Measurements from ENCODE around the gene NEUROD6.

Gene NEUROD6

GRCh38 chr7:31316876-31317275 lies 23.6 kb downstream of the NEUROD6 start:
- Histone ChIP-seq H3K4me1 (ENCODE audit: control insufficient read depth in 1 of 2, insufficient read depth in 1 of 2, low read depth in 1 of 2, low read length in 1 of 2) (no peaks in the 10 kb centered on the region), H3K9me3 (no peaks in the 10 kb centered on the region), H3K36me3 (no peaks in the 10 kb centered on the region), H3K27me3 (no peaks in the 10 kb centered on the region), H3K4me3 (ENCODE audit: low read depth in 1 of 2, low read length in 1 of 2) (no peak overlapping the region), H3K27ac (no peak overlapping the region)
- no peak for TF ChIP-seq CTCF (IDR thresholded peaks at IDR 0.05)

DNA sequence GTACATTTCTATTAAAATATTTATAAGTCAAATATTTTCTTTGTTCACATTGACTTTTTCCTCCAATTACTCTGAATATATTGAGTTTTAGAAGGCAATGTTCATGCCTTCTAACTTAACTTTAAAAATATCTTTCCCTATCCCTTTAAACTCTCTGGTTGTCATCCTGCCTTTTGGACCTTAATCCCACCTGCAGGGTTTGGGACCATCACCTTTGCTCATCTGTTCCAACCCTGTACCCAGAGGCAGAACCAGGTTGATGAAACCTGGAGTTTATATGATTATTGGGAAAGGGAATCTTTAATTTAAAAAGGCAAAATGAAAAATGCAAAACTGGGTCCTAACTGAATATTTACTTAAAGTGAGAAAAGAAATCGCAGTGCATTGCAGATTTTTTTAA lies 24.8 kb downstream of the NEUROD6 start:
- Histone ChIP-seq H3K4me3 (ENCODE audit: low read depth in 1 of 2, low read length in 1 of 2) (no peak overlapping the region), H3K9me3 (no peaks in the 10 kb centered on the region), H3K36me3 (no peaks in the 10 kb centered on the region), H3K27ac (no peak overlapping the region), H3K4me1 (ENCODE audit: control insufficient read depth in 1 of 2, insufficient read depth in 1 of 2, low read depth in 1 of 2, low read length in 1 of 2) (no peaks in the 10 kb centered on the region), H3K27me3 (no peaks in the 10 kb centered on the region)
- TF ChIP-seq CTCF (IDR thresholded peaks at IDR 0.05) = no peak

DNA sequence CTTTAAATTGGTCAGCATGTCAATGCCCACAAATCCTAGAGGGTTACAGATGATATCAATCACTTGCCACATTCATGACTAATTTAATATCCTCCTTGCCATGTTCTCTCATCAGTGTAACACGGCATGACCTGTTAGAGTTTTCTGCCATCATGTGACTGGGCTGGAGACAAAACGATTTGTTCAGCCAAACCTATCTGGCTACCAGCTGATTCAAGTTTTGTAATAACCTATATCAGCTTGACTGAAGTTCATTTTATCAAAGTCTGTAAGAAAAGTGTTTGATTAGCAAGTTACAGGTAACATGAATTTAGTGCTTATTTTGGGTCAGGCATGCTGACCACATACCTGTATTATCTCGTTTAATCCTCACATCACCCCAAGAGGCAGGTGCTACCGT lies 25.7 kb downstream of the NEUROD6 start:
- no peak overlapping the region for H3K4me3 ChIP-seq (ENCODE audit: low read depth in 1 of 2, low read length in 1 of 2)
- no peaks in the 10 kb centered on the region for H3K27me3 ChIP-seq
- no peak for TF ChIP-seq CTCF (IDR thresholded peaks at IDR 0.05)
- no peak overlapping the region for H3K27ac ChIP-seq
- H3K9me3 ChIP-seq = no peaks in the 10 kb centered on the region
- H3K4me1 ChIP-seq (ENCODE audit: control insufficient read depth in 1 of 2, insufficient read depth in 1 of 2, low read depth in 1 of 2, low read length in 1 of 2) = no peaks in the 10 kb centered on the region
- H3K36me3 ChIP-seq = no peaks in the 10 kb centered on the region

GRCh38 chr7:31312889-31313288 lies 27.6 kb downstream of the NEUROD6 start:
- Histone ChIP-seq H3K4me3 (ENCODE audit: low read depth in 1 of 2, low read length in 1 of 2) (no peak overlapping the region), H3K27ac (no peak overlapping the region), H3K9me3 (no peaks in the 10 kb centered on the region), H3K27me3 (no peaks in the 10 kb centered on the region), H3K36me3 (no peaks in the 10 kb centered on the region), H3K4me1 (ENCODE audit: control insufficient read depth in 1 of 2, insufficient read depth in 1 of 2, low read depth in 1 of 2, low read length in 1 of 2) (no peaks in the 10 kb centered on the region)
- no peak for TF ChIP-seq CTCF (IDR thresholded peaks at IDR 0.05)

GRCh38 chr7:31311552-31311951 lies 29.0 kb downstream of the NEUROD6 start:
- H3K36me3 ChIP-seq = no peaks in the 10 kb centered on the region
- no peak for TF ChIP-seq CTCF (IDR thresholded peaks at IDR 0.05)
- no peaks in the 10 kb centered on the region for H3K27me3 ChIP-seq
- H3K4me1 ChIP-seq (ENCODE audit: control insufficient read depth in 1 of 2, insufficient read depth in 1 of 2, low read depth in 1 of 2, low read length in 1 of 2) = no peaks in the 10 kb centered on the region
- no peak overlapping the region for H3K27ac ChIP-seq
- no peak overlapping the region for H3K4me3 ChIP-seq (ENCODE audit: low read depth in 1 of 2, low read length in 1 of 2)
- H3K9me3 ChIP-seq = no peaks in the 10 kb centered on the region

DNA sequence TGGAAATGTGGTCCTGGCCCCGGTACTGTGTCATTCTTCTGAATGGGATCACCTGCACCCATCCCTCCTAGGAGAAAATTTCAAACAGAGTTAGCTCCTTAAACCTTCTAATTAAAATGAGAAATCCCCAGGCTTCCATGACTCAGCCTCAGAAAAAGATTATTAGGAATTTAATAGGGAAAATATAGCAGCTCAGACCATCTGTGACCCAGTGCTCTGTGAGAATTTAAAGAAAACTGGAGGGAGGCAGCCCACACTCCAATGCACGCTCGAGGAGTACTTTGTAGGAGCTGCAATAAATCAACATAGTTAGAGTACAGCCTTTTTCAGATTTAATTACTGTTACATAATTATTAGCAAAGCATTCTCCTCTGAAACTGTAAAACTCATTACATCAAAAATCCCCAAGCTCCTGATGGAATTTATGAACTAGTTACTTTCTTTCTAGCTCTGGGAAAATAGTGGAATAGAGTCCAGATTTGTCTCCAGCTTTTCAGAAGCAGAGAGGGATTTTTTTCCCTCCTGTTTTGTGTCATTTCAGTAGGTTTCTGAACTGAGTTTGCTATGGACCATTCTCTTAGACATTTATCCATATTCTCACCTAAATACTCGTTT lies 30.1 kb downstream of the NEUROD6 start:
- no peak for TF ChIP-seq CTCF (IDR thresholded peaks at IDR 0.05)
- H3K27me3 ChIP-seq = no peaks in the 10 kb centered on the region

More for the DNA sequence above, 30.1 kb downstream of the NEUROD6 start:
- no peaks in the 10 kb centered on the region for H3K4me1 ChIP-seq (ENCODE audit: control insufficient read depth in 1 of 2, insufficient read depth in 1 of 2, low read depth in 1 of 2, low read length in 1 of 2)
- no peaks in the 10 kb centered on the region for H3K9me3 ChIP-seq
- no peak overlapping the region for H3K27ac ChIP-seq
- no peak overlapping the region for H3K4me3 ChIP-seq (ENCODE audit: low read depth in 1 of 2, low read length in 1 of 2)
- no peaks in the 10 kb centered on the region for H3K36me3 ChIP-seq

Measured in neutrophil (primary cell).